LNCAP (cell line): Measurements from ENCODE around the gene ATP4B.

Experiments
- TF ChIP-seq, protein P1 (sequence below): fragments of 450-650 bp; IDR thresholded peaks from 2 replicates; pipeline ENCODE4 v1.5.1; 2017; ENCODE audit warnings: mild to moderate bottlenecking

ATP4B gene

DNA sequence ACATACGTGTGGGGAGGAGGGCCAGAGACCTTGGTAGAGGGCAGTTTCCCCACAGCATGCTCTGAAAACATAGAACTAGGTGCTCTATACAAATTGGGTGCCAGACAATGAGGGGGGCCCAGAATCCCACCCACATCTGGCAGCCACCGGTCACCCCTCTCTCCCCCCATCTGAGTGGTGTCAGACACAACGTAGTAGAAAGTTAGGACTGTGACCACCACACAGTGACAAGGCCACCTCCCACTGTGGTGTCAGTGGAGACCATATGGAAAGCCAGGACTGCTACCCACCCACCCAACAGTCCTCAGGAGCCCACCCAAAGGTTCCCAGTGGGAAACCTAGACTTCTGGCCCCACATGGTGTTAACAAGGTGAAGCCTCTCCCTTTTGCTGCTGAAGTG is 2.1 kb upstream of the ATP4B start:
- TF ChIP-seq, protein P1, sequence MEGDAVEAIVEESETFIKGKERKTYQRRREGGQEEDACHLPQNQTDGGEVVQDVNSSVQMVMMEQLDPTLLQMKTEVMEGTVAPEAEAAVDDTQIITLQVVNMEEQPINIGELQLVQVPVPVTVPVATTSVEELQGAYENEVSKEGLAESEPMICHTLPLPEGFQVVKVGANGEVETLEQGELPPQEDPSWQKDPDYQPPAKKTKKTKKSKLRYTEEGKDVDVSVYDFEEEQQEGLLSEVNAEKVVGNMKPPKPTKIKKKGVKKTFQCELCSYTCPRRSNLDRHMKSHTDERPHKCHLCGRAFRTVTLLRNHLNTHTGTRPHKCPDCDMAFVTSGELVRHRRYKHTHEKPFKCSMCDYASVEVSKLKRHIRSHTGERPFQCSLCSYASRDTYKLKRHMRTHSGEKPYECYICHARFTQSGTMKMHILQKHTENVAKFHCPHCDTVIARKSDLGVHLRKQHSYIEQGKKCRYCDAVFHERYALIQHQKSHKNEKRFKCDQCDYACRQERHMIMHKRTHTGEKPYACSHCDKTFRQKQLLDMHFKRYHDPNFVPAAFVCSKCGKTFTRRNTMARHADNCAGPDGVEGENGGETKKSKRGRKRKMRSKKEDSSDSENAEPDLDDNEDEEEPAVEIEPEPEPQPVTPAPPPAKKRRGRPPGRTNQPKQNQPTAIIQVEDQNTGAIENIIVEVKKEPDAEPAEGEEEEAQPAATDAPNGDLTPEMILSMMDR = no peak

DNA sequence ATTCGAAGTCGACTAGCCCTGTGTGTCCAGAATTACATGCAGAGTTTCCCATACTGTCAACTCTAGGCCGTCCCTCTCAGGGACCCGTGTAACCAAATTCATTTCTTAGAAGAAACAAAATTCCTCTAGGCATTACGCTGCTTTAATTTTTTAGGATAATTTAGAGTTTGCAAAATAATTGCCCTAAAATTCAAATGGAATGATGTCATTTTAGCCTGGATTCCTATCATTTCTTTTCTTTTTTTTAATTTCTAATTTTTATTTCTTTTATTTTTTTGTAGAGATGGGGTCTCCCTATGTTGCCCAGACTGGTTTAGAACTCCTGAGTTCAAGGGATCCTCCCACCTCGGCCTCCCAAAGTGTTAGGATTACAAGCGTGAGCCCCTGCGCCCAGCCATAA is 1.3 kb upstream of the ATP4B start:
- TF ChIP-seq, protein P1 = no peak

- TF ChIP-seq, protein P1 = no peak
These were observed 838 bp upstream of the ATP4B start for GRCh38 chr13:113658836-113659235.

GRCh38 chr13:113656831-113657671 is 947 bp downstream of the ATP4B start:
- TF ChIP-seq, protein P1 = no peak

GRCh38 chr13:113656003-113656588 is 1.9 kb downstream of the ATP4B start:
- TF ChIP-seq, protein P1 = no peak

DNA sequence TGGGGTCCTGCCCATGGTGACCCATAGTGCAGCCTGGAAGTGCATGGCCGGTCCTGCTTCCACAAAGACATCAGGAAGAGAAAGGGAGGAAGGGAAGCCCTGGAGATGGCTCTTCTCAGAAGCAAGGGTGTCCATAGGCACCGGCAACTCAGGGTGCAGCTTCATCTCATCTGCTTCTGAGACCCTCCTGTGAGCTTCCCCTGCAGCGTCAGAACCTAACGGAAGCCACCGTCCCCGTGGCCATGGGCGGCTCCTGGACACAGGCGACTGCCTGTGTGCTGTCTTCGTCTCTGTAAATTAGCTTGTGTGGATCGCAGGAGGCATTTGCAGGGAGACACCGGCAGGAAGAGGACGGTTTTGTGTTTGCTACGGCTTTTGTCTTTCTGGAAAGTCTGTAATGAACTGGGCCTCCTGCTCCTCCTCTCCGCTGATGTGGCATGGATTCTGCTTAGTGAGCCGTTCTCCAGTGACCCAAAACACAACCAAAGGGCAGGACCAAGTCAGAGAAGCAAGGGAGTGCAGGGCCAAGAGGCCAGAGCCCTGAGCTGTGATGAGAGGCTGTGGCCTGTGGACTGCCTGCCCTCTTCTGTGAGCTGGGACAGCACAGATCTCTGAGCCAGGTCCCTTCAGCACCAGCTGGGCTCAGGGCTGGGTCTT is 2.5 kb downstream of the ATP4B start:
- TF ChIP-seq, protein P1 = no peak

- TF ChIP-seq, protein P1 = no peak
These were observed 3.2 kb downstream of the ATP4B start for GRCh38 chr13:113654591-113655345.
